SK-N-SH (cell line): Measurements from ENCODE around the gene ACSS1. TPM values are rescaled to one million over a fixed set of nuclear protein-coding genes. Genes with fewer than 3 reads are reported as not detected.

ENCODE experiments used
- CTCF ChIA-PET: fragments of 300-600, 350-600 bp; formaldehyde crosslinking; extraction: SDS; loops from one replicate; lab custom pipeline; 2021; lab: Yijun Ruan, JAX
- POLR2A ChIA-PET: fragments of 350-600 bp; sonication (Branson Sonifier 250); formaldehyde crosslinking; extraction: SDS; loops from one replicate; lab custom pipeline; 2020; ENCODE audit warnings: antibody characterized with exemption, inconsistent platforms; lab: Yijun Ruan, JAX
- DNase-seq: peaks from one replicate; pipeline ENCODE4 v3.0.0; 2012
- H2AFZ ChIP-seq: fragments of 200-600 bp; sonication (generic); 2 replicates; pipeline ENCODE4 v1.8.1; 2016; ENCODE audit warnings: antibody characterized with exemption, mild to moderate bottlenecking, low read depth
- H3F3A ChIP-seq: fragments of 200-600 bp; sonication (generic); replicated peaks from 2 replicates; pipeline ENCODE3; 2016; ENCODE audit warnings: antibody characterized with exemption, mild to moderate bottlenecking; ENCODE audit not compliant: insufficient read depth
- H3K27ac ChIP-seq, 2 experiments: fragments of 200-500 bp in 1 of 2; fragments of 200-600 bp in 1 of 2; sonication (Bioruptor generic) in 1 of 2; sonication (generic), shearing (Covaris generic) in 1 of 2; 2 replicates each; pipeline versions ENCODE4 v1.5.1 to v1.6.1; 2014 to 2016; ENCODE audit warnings: low read depth in 2 of 2, inconsistent platforms in 1 of 2, low read length in 1 of 2, mild to moderate bottlenecking in 1 of 2, mixed read lengths in 1 of 2
- H3K27me3 ChIP-seq: fragments of 200-600 bp; sonication (generic), shearing (Covaris generic); 2 replicates; pipeline ENCODE4 v1.6.1; 2016; ENCODE audit warnings: mixed run types; ENCODE audit not compliant: insufficient read depth
- H3K36me3 ChIP-seq, 2 experiments: fragments of 200-500 bp in 1 of 2; fragments of 200-600 bp in 1 of 2; sonication (Bioruptor generic) in 1 of 2; sonication (generic) in 1 of 2; replicated peaks in 1 of 2; 2 replicates each; pipeline versions ENCODE3 to v1.5.1; 2014 to 2016; ENCODE audit warnings: low read length in 1 of 2, mild to moderate bottlenecking in 1 of 2; ENCODE audit not compliant: insufficient read depth in 2 of 2, control insufficient read depth in 1 of 2
- H3K4me1 ChIP-seq, 2 experiments: fragments of 200-500 bp in 1 of 2; fragments of 200-600 bp in 1 of 2; sonication (Bioruptor generic) in 1 of 2; sonication (generic), shearing (Covaris generic) in 1 of 2; 2 replicates each; pipeline versions ENCODE4 v1.5.1 to v1.6.1; 2014 to 2016; ENCODE audit warnings: low read depth in 1 of 2, low read length in 1 of 2, mixed run types in 1 of 2; ENCODE audit not compliant: insufficient read depth in 2 of 2, control insufficient read depth in 1 of 2
- H3K4me2 ChIP-seq: fragments of 200-600 bp; sonication (generic), shearing (Covaris generic); 2 replicates; pipeline ENCODE4 v1.6.1; 2017; ENCODE audit warnings: mixed run types
- H3K4me3 ChIP-seq, 2 experiments: fragments of 200-500 bp in 1 of 2; fragments of 200-600 bp in 1 of 2; sonication (Bioruptor generic) in 1 of 2; sonication (generic), shearing (Covaris generic) in 1 of 2; 2 replicates each; pipeline versions ENCODE4 v1.5.1 to v1.8.1; 2014 to 2016; ENCODE audit warnings: low read depth in 2 of 2, inconsistent platforms in 1 of 2, low read length in 1 of 2, mild to moderate bottlenecking in 1 of 2, mixed read lengths in 1 of 2, moderate library complexity in 1 of 2
- H3K79me2 ChIP-seq: fragments of 200-600 bp; sonication (generic); 2 replicates; pipeline ENCODE4 v1.8.1; 2017; ENCODE audit warnings: mild to moderate bottlenecking; ENCODE audit not compliant: insufficient read depth
- H3K9ac ChIP-seq: fragments of 200-600 bp; sonication (generic); 2 replicates; pipeline ENCODE4 v1.6.1; 2017; ENCODE audit warnings: mixed run types
- H3K9me2 ChIP-seq: fragments of 200-600 bp; sonication (generic); 2 replicates; pipeline ENCODE4 v1.6.1; 2017; ENCODE audit warnings: mixed run types
- H3K9me3 ChIP-seq: fragments of 200-600 bp; sonication (generic); 2 replicates; pipeline ENCODE4 v1.6.1; 2017; ENCODE audit warnings: mixed run types, mild to moderate bottlenecking, moderate library complexity
- H4K20me1 ChIP-seq: fragments of 200-600 bp; sonication (generic); 2 replicates; pipeline ENCODE4 v1.6.1; 2017; ENCODE audit warnings: mild to moderate bottlenecking, mixed run types; ENCODE audit not compliant: insufficient read depth
- ELF1 ChIP-seq: IDR thresholded peaks from 2 replicates; pipeline ENCODE4 v1.4.0; 2012
- GATA2 ChIP-seq: sonication (generic); formaldehyde crosslinking; IDR thresholded peaks from 2 replicates; pipeline ENCODE4 v1.5.0; 2020; ENCODE audit warnings: mild to moderate bottlenecking, missing genetic modification reagents
- NRF1 ChIP-seq: IDR thresholded peaks from 2 replicates; pipeline ENCODE4 v1.6.1; 2012; ENCODE audit warnings: low read depth, mild to moderate bottlenecking, low read length
- POLR2AphosphoS5 ChIP-seq: IDR thresholded peaks from 2 replicates; pipeline ENCODE4 v1.6.1; 2012; ENCODE audit warnings: low read depth, low read length
- RAD21 ChIP-seq: IDR thresholded peaks from 2 replicates; pipeline ENCODE4 v1.6.1; 2012; ENCODE audit warnings: mild to moderate bottlenecking, low read length
- RFX5 ChIP-seq: IDR thresholded peaks from 2 replicates; pipeline ENCODE4 v1.6.1; 2012; ENCODE audit warnings: mild to moderate bottlenecking, improper control_type of control experiment, low read length
- RXRA ChIP-seq: IDR thresholded peaks from 2 replicates; pipeline ENCODE4 v1.4.0; 2012; ENCODE audit warnings: low read depth, mild to moderate bottlenecking, borderline replicate concordance
- SIN3A ChIP-seq: IDR thresholded peaks from 2 replicates; pipeline ENCODE4 v1.6.1; 2012; ENCODE audit warnings: low read depth, mild to moderate bottlenecking, low read length, moderate library complexity, borderline replicate concordance
- SMC3 ChIP-seq: IDR thresholded peaks from 2 replicates; pipeline ENCODE4 v1.6.1; 2012; ENCODE audit warnings: low read depth, low read length, improper control_type of control experiment
- TAF1 ChIP-seq: IDR thresholded peaks from 2 replicates; pipeline ENCODE4 v1.6.1; 2012; ENCODE audit warnings: low read depth, mild to moderate bottlenecking, low read length, moderate library complexity, borderline replicate concordance
- TCF12 ChIP-seq: IDR thresholded peaks from 2 replicates; pipeline ENCODE4 v1.4.0; 2012
- WGBS: methylation state at CpG from one replicate; pipeline ENCODE4 v1.1.6; 2017; ENCODE audit warnings: low lambda C conversion rate; 5-methylcytosine and 5-hydroxymethylcytosine counted together
- polyA plus RNA-seq, 3 experiments: library from polyadenylated mRNA; depleted of rRNA; stranded (reverse); fragments of >200 nt; gene quantifications; 2 replicates each; pipeline ENCODE4 v1.2.3, GENCODE V29; 2012
- TF ChIP-seq, protein P1 (sequence below): IDR thresholded peaks from 2 replicates; pipeline ENCODE4 v1.4.0; 2012; ENCODE audit warnings: low read depth, borderline replicate concordance
- TF ChIP-seq, protein P2 (sequence below): IDR thresholded peaks from 2 replicates; pipeline ENCODE4 v1.4.0; 2012; ENCODE audit warnings: low read depth
- TF ChIP-seq, protein P3 (sequence below): IDR thresholded peaks from 2 replicates; pipeline ENCODE4; 2012
- TF ChIP-seq, protein P4 (sequence below): IDR thresholded peaks from 2 replicates; pipeline ENCODE4 v1.6.1; 2012; ENCODE audit warnings: mild to moderate bottlenecking, low read depth, low read length, moderate library complexity

The ACSS1 gene
- polyA plus RNA-seq, 1 of the 3 experiments (the other 2 are of a cell fraction) = 2.0 TPM

DNA sequence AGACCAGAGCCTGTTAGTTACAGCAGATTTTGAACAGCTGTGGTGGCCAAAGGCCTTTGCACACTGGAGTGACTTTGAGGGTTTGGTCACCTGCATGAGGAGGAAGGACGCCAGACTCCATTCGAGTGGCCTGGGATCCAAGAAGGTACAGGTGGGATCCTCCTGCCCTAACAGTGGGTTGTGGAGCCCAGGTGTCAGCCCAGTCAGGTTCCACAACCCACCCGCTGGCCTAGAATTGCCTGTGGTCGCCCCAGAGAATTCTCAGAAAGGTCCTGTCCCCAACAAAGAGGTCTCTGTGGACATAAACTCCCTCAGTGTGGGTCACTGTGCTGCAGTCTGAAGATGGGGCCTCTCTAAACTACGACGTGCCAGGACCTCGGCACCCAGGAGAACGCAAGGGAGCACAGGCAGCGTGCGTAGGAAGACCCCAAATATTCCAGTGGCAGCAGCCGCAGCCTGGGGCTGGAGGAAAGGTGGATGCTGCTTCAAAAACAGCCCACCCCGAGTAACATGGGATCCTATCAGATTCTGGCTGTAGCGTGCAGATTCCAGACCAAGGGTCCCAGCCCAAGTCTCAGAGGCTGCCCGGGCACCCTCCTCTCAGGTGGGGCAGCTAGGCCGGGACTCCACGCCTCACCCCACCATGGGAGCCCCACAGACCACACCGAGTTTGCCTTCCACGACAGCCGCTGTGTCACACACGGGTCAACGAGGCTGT is 16.0 kb downstream of the ACSS1 start:
- 89% methylated on average over 16 of the region's 21 CpGs for WGBS
- CTCF ChIA-PET = no interaction called here
- Histone ChIP-seq H2AFZ (no peak overlapping the region), H3F3A (no peaks in the 10 kb centered on the region), H4K20me1 (no peaks in the 10 kb centered on the region), H3K27me3 (no peaks in the 10 kb centered on the region), H3K27ac (no peak overlapping the region), H3K36me3 (no peaks in the 10 kb centered on the region), H3K79me2 (no peaks in the 10 kb centered on the region), H3K4me3 (no peak overlapping the region), H3K9me3 (no peaks in the 10 kb centered on the region), H3K4me1 (peaks cover 0 to 9% of the 10 kb centered on the region in 2 experiments; a peak in 1 of 4 replicates), H3K9ac (no peak overlapping the region), H3K9me2 (no peaks in the 10 kb centered on the region)
- POLR2A ChIA-PET = no interaction called here
- DNase-seq = no peak
- no peak for TF ChIP-seq RAD21
- no peak for TF ChIP-seq NRF1
- TF ChIP-seq ELF1 = no peak
- TF ChIP-seq POLR2AphosphoS5 = no peak
- TF ChIP-seq RXRA = no peak
- TF ChIP-seq, protein P1, sequence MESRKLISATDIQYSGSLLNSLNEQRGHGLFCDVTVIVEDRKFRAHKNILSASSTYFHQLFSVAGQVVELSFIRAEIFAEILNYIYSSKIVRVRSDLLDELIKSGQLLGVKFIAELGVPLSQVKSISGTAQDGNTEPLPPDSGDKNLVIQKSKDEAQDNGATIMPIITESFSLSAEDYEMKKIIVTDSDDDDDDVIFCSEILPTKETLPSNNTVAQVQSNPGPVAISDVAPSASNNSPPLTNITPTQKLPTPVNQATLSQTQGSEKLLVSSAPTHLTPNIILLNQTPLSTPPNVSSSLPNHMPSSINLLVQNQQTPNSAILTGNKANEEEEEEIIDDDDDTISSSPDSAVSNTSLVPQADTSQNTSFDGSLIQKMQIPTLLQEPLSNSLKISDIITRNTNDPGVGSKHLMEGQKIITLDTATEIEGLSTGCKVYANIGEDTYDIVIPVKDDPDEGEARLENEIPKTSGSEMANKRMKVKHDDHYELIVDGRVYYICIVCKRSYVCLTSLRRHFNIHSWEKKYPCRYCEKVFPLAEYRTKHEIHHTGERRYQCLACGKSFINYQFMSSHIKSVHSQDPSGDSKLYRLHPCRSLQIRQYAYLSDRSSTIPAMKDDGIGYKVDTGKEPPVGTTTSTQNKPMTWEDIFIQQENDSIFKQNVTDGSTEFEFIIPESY = no peak
- TF ChIP-seq, protein P2, sequence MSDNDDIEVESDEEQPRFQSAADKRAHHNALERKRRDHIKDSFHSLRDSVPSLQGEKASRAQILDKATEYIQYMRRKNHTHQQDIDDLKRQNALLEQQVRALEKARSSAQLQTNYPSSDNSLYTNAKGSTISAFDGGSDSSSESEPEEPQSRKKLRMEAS = no peak
- no peak for TF ChIP-seq SMC3
- no peak for TF ChIP-seq SIN3A
- TF ChIP-seq, protein P3, sequence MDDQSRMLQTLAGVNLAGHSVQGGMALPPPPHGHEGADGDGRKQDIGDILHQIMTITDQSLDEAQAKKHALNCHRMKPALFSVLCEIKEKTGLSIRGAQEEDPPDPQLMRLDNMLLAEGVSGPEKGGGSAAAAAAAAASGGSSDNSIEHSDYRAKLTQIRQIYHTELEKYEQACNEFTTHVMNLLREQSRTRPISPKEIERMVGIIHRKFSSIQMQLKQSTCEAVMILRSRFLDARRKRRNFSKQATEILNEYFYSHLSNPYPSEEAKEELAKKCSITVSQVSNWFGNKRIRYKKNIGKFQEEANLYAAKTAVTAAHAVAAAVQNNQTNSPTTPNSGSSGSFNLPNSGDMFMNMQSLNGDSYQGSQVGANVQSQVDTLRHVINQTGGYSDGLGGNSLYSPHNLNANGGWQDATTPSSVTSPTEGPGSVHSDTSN = no peak
- no peak for TF ChIP-seq GATA2 (CRISPR knock-in tag)
- TF ChIP-seq RFX5 = no peak
- TF ChIP-seq TCF12 = no peak
- TF ChIP-seq, protein P4, sequence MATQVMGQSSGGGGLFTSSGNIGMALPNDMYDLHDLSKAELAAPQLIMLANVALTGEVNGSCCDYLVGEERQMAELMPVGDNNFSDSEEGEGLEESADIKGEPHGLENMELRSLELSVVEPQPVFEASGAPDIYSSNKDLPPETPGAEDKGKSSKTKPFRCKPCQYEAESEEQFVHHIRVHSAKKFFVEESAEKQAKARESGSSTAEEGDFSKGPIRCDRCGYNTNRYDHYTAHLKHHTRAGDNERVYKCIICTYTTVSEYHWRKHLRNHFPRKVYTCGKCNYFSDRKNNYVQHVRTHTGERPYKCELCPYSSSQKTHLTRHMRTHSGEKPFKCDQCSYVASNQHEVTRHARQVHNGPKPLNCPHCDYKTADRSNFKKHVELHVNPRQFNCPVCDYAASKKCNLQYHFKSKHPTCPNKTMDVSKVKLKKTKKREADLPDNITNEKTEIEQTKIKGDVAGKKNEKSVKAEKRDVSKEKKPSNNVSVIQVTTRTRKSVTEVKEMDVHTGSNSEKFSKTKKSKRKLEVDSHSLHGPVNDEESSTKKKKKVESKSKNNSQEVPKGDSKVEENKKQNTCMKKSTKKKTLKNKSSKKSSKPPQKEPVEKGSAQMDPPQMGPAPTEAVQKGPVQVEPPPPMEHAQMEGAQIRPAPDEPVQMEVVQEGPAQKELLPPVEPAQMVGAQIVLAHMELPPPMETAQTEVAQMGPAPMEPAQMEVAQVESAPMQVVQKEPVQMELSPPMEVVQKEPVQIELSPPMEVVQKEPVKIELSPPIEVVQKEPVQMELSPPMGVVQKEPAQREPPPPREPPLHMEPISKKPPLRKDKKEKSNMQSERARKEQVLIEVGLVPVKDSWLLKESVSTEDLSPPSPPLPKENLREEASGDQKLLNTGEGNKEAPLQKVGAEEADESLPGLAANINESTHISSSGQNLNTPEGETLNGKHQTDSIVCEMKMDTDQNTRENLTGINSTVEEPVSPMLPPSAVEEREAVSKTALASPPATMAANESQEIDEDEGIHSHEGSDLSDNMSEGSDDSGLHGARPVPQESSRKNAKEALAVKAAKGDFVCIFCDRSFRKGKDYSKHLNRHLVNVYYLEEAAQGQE = no peak
- no peak for TF ChIP-seq TAF1
- TF ChIP-seq, all 33 proteins: peak for 0
- no peak overlapping the region for H3K4me2 ChIP-seq
